ENCODE data around the gene L1CAM. TPM values are rescaled to one million over a fixed set of nuclear protein-coding genes. Genes with fewer than 3 reads are reported as not detected.

Gene L1CAM
- polyA plus RNA-seq, 1 of the 3 experiments (the other 2 are of a cell fraction), result 1.9 TPM

GRCh38 chrX:153814591-153815315 is 71.2 kb downstream of the L1CAM start:
- no peaks in the 10 kb centered on the region for H3F3A ChIP-seq (replicated peaks; ENCODE audit: insufficient read depth)
- H3K27ac ChIP-seq (ENCODE audit: low read depth in 2 of 2, low read length in 1 of 2), result no peak overlapping the region
- ChIA-PET POLR2A (no interaction called here), CTCF (no interaction called here)
- H3K9me3 ChIP-seq, result no peaks in the 10 kb centered on the region
- peaks cover 0 to 22% of the 10 kb centered on the region in 2 experiments; a peak in 1 of 4 replicates for H3K4me1 ChIP-seq (ENCODE audit: control insufficient read depth in 1 of 2, insufficient read depth in 2 of 2, low read depth in 1 of 2, low read length in 1 of 2)
- H2AFZ ChIP-seq (ENCODE audit: low read depth), result no peak overlapping the region
- no peaks in the 10 kb centered on the region for H3K79me2 ChIP-seq (ENCODE audit: insufficient read depth)
- 44% methylated on average over 18 of the region's 19 CpGs for WGBS (ENCODE audit: low lambda C conversion rate)
- DNase-seq, result no peak
- peaks cover 22% of the 10 kb centered on the region; the same call in 1 of the 2 replicates for H3K27me3 ChIP-seq (ENCODE audit: insufficient read depth)
- H3K36me3 ChIP-seq (replicated peaks in 1 of 2; ENCODE audit: control insufficient read depth in 1 of 2, insufficient read depth in 2 of 2, low read length in 1 of 2), result no peaks in the 10 kb centered on the region
- no peak for TF ChIP-seq FOXJ3 (CRISPR knock-in tag; IDR thresholded peaks at IDR 0.05)
- no peak for TF ChIP-seq TCF12 (IDR thresholded peaks at IDR 0.05)
- TF ChIP-seq FOXM1 (IDR thresholded peaks at IDR 0.05; ENCODE audit: low read depth), result no peak
- no peak for TF ChIP-seq EP300 (IDR thresholded peaks at IDR 0.05; ENCODE audit: borderline replicate concordance in 1 of 2, low read depth in 1 of 2, low read length in 1 of 2)
- no peak for TF ChIP-seq REST (IDR thresholded peaks at IDR 0.05; ENCODE audit: low read depth, low read length)
- TF ChIP-seq RAD21 (IDR thresholded peaks at IDR 0.05; ENCODE audit: low read length), result no peak
- no peak for TF ChIP-seq TAF1 (IDR thresholded peaks at IDR 0.05; ENCODE audit: borderline replicate concordance, low read depth, low read length)
- TF ChIP-seq POLR2AphosphoS5 (IDR thresholded peaks at IDR 0.05; ENCODE audit: low read depth, low read length), result no peak
- TF ChIP-seq MAX (IDR thresholded peaks at IDR 0.05; ENCODE audit: low read depth), result no peak
- TF ChIP-seq PBX3 (IDR thresholded peaks at IDR 0.05), result no peak
- TF ChIP-seq IRF3 (IDR thresholded peaks at IDR 0.05; ENCODE audit: low read depth, low read length), result no peak
- no peak for TF ChIP-seq MXI1 (IDR thresholded peaks at IDR 0.05; ENCODE audit: low read depth, low read length)
- no peak overlapping the region for H3K4me2 ChIP-seq
- H3K4me3 ChIP-seq (ENCODE audit: low read depth in 2 of 2, low read length in 1 of 2), result no peak overlapping the region
- H4K20me1 ChIP-seq (ENCODE audit: insufficient read depth), result no peaks in the 10 kb centered on the region
- no peaks in the 10 kb centered on the region for H3K9me2 ChIP-seq
- no peak overlapping the region for H3K9ac ChIP-seq

Data from SK-N-SH (cell line).